SIG-M5 (cell line): ENCODE data around the gene SSX4B.
"Not testable (repeated sequence)": the region's sequence is repeated elsewhere in the genome, so short reads cannot be mapped to it uniquely, and the experiment has no call there.

Experiments used
- DNase-seq: peaks from one replicate; lab custom pipeline; 2025; lab: John Stamatoyannopoulos, UW

Gene SSX4B, protein sequence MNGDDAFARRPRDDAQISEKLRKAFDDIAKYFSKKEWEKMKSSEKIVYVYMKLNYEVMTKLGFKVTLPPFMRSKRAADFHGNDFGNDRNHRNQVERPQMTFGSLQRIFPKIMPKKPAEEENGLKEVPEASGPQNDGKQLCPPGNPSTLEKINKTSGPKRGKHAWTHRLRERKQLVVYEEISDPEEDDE

GRCh38 chrX:48411860-48412259 is at the start of gene SSX4B:
SSX4B (minus strand) TSS chrX:48411960; CDS start chrX:48411372, 588 bp downstream.
- DNase-seq, result not testable (repeated sequence)

GRCh38 chrX:48460606-48461005 is 48.8 kb upstream of the SSX4B start:
- DNase-seq, result no peak

GRCh38 chrX:48460031-48460430 is 48.3 kb upstream of the SSX4B start:
- no peak for DNase-seq

- no peak for DNase-seq
Observed at GRCh38 chrX:48459483-48459882, 47.7 kb upstream of the SSX4B start.

DNA sequence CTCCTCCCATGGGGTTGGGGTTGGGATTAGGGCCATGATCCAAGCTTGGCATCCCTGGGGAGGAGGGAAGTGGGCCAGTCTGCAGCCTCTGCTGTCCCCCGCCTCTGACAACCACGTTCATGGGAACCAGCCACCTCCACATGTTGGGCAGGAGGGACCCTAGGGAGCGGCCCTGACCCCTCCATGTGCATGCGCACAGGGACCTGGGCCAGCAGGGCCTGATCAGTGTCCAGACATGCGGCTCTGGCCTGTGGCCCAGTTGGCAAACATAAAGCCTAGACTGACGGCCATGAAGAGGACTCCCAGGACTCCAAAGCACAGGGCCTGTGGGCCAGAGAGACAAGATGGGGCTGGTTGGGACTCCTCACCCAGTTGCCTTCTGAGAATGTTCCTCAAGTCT is 47.0 kb upstream of the SSX4B start:
- no peak for DNase-seq

DNA sequence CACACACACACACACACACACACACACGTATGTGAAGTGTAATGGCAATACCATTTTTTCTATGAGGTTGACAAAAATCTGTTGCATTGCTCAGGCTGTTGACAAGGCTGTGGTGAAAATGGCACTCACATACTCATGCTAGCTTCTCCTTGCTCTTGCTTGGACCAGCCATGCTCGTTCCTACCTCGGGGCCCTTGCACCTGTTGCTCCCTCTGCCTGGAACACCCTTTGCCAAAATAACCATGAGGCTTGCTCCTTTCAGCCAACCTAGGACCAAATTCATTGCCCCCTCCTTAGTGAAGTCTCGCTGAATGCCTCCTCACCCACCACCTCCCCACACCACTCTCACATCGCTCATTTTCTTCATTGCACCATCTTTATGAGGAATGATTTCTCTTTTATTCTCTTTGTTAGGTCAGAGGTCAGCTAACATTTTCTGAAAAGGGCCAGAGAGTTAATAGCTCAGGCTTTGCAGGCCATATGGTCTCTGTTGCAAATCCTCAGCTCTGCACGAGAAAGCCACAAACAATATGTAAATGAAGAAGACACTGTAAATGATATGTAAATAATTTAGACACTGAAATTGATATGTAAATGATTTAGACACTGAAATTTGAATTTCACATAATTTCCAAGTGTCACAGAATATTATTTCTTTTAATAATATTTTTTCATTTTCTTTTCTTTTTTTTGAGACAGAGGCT is 45.0 kb upstream of the SSX4B start:
- no peak for DNase-seq

DNA sequence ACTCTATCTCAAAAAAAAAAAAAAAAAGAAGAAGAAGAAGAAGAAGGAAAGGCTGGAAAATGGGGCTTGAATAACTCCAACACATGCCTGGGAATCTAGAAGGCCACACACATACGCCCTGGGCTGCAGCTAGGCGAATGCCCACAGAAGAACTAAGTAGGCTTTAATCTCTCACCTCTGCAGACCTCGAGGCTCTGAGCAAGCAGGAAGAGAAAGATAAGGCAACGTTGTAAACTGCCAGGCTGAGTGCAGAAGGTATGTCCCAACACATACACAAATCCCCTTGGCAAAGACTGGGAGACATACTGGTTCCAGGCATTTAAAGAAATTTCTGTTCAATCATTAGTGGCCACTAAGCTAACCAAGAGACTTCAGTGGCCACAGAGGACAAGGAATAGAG is 39.9 kb upstream of the SSX4B start:
- no peak for DNase-seq

DNA sequence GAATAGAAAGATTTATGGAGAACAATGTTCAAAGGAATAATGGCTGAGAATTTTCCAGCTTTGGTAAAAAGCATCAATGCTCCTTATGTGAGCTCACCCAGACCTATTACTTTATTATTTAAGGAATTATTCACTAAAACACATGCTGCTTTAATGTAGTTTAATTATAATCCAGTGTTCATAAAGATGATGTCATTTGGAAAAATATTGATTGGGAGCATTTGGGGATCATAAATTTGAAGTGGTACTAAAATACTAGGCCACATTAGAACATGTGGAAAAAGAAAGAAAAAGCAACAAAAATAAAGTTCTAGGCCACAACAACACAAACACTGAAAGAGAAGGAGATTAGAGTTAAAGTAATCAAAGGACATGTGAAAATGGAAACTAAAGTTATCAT is 38.3 kb upstream of the SSX4B start:
- no peak for DNase-seq

GRCh38 chrX:48447201-48447600 is 35.4 kb upstream of the SSX4B start:
- not testable (repeated sequence) for DNase-seq

DNA sequence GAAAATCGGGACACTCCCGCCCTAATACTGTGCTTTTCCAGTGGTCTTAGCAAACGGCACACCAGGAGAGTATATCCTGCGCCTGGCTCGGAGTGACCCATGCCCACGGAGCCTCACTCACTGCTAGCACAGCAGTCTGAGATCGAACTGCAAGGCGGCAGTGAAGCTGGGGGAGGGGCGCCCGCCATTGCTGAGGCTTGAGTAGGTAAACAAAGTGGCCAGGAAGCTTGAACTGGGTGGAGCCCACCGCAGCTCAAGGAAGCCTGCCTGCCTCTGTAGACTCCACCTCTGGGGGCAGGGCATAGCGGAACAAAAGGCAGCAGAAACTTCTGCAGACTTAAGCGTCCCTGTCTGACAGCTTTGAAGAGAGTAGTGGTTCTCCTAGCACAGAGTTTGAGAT is 22.0 kb upstream of the SSX4B start:
- not testable (repeated sequence) for DNase-seq

GRCh38 chrX:48430166-48430565 is 18.4 kb upstream of the SSX4B start:
- not testable (repeated sequence) for DNase-seq

GRCh38 chrX:48429606-48430005 is 17.8 kb upstream of the SSX4B start:
- not testable (repeated sequence) for DNase-seq

DNA sequence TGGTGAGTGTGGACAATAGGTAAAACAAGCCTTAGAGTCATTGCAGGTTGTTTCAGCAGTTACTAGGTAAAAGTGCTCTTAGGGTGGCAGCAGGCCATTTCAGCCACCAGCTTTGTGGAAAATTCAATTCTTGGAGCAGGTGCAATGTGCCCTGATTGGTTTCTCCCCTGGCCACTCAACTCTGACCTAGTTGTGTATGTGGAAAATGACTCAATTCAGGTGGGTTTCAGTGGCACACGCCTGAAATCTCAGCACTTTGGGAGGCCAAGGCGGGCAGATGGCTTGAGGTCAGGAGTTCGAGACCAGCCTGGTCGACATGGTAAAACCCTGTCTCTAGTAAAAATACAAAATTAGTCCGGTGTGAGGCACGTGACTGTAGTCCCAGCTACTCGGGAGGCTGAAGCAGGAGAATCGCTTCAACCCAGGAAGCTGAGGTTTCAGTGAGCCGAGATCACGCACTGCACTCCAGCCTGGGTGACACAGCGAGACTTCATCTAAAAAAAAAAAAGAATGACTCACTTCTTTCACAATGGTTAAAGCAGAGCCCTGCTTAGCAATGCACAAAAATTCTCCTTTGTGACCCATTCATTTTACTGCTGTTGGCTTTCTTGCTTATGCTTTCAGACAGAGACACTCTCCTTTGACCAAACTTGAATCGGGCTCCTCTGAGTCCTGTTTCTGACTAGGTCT is 15.4 kb upstream of the SSX4B start:
- not testable (repeated sequence) for DNase-seq

DNA sequence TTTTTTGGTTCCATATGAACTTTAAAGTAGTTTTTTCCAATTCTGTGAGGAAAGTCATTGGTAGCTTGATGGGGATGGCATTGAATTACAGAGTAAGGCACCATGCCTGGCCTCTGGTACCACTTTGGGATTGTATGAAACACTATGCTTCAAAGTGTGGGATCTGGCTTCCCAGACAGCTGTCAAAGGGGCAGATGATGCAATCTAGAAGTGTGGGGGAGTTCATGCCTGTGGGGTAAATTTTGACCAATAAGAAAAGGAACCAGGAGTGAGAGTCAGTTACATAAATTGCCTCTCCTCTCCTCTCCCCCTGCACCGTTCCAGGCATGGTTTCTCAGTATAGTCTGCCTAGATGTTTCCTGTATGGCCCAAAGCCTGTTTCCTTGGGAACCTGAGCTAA is 13.9 kb downstream of the SSX4B start:
- not testable (repeated sequence) for DNase-seq

DNA sequence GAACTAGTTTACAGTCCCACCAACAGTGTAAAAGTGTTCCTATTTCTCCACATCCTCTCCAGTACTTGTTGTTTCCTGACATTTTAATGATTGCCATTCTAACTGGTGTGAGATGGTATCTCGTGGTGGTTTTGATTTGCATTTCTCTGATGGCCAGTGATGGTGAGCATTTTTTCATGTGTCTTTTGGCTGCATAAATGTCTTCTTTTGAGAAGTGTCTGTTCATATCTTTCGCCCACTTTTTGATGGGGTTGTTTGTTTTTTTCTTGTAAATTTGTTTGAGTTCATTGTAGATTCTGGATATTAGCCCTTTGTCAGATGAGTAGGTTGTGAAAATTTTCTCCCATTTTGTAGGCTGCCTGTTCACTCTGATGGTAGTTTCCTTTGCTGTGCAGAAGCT is 14.8 kb downstream of the SSX4B start:
- DNase-seq, result not testable (repeated sequence)

DNA sequence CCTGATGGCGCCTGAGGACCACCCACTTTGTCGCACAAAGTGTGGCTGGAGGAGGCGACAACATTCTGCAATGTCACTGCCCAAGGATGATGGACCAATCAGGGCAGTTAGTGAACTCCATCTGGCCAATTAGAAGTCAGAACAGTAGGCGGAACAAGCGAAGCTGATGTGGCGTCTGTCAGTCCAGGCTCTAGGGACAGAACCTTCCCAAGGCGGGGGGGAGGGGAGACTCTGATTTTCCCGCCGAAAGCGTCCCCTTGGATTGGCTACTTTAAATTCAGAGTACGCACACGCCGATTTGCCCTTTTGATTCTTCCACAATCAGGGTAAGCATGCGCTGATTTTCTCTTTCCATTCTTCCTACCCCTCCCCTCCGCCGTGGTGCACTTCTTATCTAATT is 28.5 kb downstream of the SSX4B start, which contains the start of gene SSX4:
Gene SSX4, plus strand, starts transcription at position 301 of the 400 bp plus-strand sequence. CDS start 515 bp downstream, outside the sequence.
- not testable (repeated sequence) for DNase-seq

- not testable (repeated sequence) for DNase-seq
Observed at GRCh38 chrX:48370408-48370807, 41.4 kb downstream of the SSX4B start.

DNA sequence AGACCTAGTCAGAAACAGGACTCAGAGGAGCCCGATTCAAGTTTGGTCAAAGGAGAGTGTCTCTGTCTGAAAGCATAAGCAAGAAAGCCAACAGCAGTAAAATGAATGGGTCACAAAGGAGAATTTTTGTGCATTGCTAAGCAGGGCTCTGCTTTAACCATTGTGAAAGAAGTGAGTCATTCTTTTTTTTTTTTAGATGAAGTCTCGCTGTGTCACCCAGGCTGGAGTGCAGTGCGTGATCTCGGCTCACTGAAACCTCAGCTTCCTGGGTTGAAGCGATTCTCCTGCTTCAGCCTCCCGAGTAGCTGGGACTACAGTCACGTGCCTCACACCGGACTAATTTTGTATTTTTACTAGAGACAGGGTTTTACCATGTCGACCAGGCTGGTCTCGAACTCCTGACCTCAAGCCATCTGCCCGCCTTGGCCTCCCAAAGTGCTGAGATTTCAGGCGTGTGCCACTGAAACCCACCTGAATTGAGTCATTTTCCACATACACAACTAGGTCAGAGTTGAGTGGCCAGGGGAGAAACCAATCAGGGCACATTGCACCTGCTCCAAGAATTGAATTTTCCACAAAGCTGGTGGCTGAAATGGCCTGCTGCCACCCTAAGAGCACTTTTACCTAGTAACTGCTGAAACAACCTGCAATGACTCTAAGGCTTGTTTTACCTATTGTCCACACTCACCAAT is 43.9 kb downstream of the SSX4B start:
- not testable (repeated sequence) for DNase-seq

GRCh38 chrX:48359281-48359680 is 52.5 kb downstream of the SSX4B start:
- DNase-seq, result not testable (repeated sequence)

DNA sequence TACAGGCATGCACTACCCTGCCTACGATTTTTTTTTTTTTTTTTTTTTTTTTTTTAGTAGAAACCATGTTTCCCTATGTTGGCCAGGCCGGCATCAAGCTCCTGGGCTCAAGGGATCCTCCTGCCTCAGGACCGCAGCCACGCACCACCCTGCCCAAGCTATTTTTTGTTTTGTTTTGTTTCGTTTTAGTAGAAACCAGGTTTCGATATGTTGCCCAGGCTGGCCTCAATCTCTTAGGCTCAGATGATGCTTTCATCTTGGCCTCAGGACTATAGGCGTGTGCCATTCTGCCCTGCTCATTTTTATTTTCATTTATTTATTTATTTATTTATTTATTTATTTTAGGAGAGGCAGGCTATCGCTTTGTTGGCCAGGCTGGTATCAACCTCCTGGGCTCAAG is 54.1 kb downstream of the SSX4B start:
- no peak for DNase-seq

- not testable (repeated sequence) for DNase-seq
Observed at GRCh38 chrX:48356315-48357094, 55.3 kb downstream of the SSX4B start, which contains the start of gene SSX3. SSX3 (minus strand) TSS chrX:48356703; CDS start chrX:48355249, 1,454 bp downstream.
